ENCODE results near the gene CA5B.
"Not testable (repeated sequence)": the region's sequence is repeated elsewhere in the genome, so short reads cannot be mapped to it uniquely, and the experiment has no call there.

CA5B gene

GRCh38 chrX:15749642-15750610, 11.9 kb downstream of the CA5B start:
- H3K4me3 ChIP-seq (replicated peaks in 1 of 2; ENCODE audit: low read depth in 2 of 2, low read length in 2 of 2), result no peak overlapping the region
- TF ChIP-seq CTCF (IDR thresholded peaks at IDR 0.05; ENCODE audit: low read depth, low read length), result no peak
- peak in 1 of 2 donors; percentile 30 for DNase-seq (ENCODE audit: low read depth in 2 of 2)

- no peak for TF ChIP-seq CTCF (IDR thresholded peaks at IDR 0.05; ENCODE audit: low read depth, low read length)
- H3K4me3 ChIP-seq (replicated peaks in 1 of 2; ENCODE audit: low read depth in 2 of 2, low read length in 2 of 2), result no peak overlapping the region
- DNase-seq (ENCODE audit: low read depth in 2 of 2), result no peak
These were observed 12.6 kb downstream of the CA5B start for GRCh38 chrX:15750611-15751154.

GRCh38 chrX:15751155-15751819, 13.2 kb downstream of the CA5B start:
- peak in 1 of 2 donors; percentile 17 for DNase-seq (ENCODE audit: low read depth in 2 of 2)
- no peak for TF ChIP-seq CTCF (IDR thresholded peaks at IDR 0.05; ENCODE audit: low read depth, low read length)
- H3K4me3 ChIP-seq (replicated peaks in 1 of 2; ENCODE audit: low read depth in 2 of 2, low read length in 2 of 2), result no peak overlapping the region

- no peak for TF ChIP-seq CTCF (IDR thresholded peaks at IDR 0.05; ENCODE audit: low read depth, low read length)
- no peak overlapping the region for H3K4me3 ChIP-seq (replicated peaks in 1 of 2; ENCODE audit: low read depth in 2 of 2, low read length in 2 of 2)
These were observed 17.0 kb downstream of the CA5B start for GRCh38 chrX:15755091-15755490.

GRCh38 chrX:15758140-15758539, 20.1 kb downstream of the CA5B start:
- H3K4me3 ChIP-seq (replicated peaks in 1 of 2; ENCODE audit: low read depth in 2 of 2, low read length in 2 of 2), result no peak overlapping the region
- no peak for DNase-seq (ENCODE audit: low read depth in 2 of 2)
- TF ChIP-seq CTCF (IDR thresholded peaks at IDR 0.05; ENCODE audit: low read depth, low read length), result no peak

More at GRCh38 chrX:15755091-15755490, 17.0 kb downstream of the CA5B start:
- DNase-seq (ENCODE audit: low read depth in 2 of 2), result no peak

- not testable (repeated sequence) for DNase-seq (ENCODE audit: low read depth in 2 of 2); H3K4me3 ChIP-seq (replicated peaks in 1 of 2; ENCODE audit: low read depth in 2 of 2, low read length in 2 of 2)
These were observed 21.8 kb downstream of the CA5B start for GRCh38 chrX:15759886-15760285.
